ENCODE data around the gene EDC3.
"Not testable (repeated sequence)": the region's sequence is repeated elsewhere in the genome, so short reads cannot be mapped to it uniquely, and the experiment has no call there.

Gene EDC3

DNA sequence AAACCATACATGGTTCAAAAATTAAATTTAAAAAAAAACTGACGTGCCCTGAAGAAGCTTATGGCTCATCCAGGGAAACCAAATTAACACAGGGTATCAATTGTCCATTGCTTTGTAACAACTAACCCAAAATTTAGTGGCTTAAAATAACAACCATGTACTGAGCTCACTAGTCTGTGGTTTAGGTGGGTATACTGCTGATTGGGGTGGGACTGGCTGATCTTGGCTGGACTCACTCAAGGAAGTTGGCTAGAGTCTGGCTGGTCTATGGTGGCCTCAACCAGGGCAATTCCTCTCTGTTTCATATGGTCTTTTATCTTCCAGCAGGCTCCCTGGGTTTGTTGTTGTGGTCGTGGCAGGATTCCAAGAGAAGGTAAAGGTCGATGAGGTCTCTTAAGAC lies 14.1 kb upstream of the EDC3 start:
- no peak for DNase-seq

DNA sequence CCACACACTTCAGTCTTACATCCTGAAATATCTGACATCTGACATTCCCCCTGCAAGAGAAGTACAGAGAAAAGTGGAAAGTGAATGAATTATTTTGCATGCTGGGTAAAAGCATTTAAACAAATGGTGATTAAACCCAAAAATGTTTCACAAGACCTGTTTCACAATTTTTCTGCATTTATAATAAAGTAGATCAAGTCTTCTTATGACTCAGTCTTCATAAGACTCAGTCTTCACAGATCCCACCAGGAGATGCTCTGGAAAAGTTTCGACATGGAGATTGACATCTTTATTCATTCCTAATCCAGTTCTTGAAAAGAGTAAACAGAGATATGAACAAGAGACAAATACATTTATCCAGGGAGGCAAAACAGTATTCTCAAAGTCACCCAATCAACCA lies 13.2 kb upstream of the EDC3 start:
- DNase-seq = no peak

DNA sequence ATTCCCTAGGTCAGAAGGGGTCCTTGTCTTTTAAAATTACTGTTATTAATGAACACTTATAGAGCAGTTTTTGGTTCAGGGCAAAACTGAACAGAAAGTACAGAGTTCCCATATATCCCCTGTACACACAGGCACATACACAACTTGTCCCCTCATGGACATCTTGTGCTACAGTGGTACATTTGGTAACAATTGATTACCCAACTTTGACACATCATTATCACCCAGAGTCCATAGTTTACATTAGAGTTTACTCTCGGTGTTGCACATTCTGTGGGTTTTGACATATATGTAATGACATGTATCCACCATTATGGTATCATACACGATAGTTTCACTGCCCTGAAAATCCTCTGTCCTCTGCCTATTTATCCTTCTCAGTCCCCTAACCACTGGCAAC lies 984 bp upstream of the EDC3 start:
- DNase-seq = no peak

DNA sequence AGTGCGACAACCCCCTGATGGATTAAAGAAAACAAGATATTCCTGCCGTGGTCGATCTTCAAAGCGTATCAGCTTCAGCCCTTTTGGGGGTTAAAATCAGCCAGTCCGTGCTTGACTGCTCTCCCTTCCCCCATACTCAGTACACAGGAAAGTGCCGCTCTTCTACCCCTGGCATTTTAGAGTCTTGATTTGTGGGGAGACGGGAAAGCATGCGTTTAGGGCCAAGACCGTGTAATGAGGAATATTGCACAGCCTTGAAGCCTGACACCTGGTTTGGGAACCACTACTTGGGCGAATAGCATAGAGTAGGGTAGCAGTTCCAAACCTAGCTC lies 540 bp upstream of the EDC3 start:
- no peak for DNase-seq

DNA sequence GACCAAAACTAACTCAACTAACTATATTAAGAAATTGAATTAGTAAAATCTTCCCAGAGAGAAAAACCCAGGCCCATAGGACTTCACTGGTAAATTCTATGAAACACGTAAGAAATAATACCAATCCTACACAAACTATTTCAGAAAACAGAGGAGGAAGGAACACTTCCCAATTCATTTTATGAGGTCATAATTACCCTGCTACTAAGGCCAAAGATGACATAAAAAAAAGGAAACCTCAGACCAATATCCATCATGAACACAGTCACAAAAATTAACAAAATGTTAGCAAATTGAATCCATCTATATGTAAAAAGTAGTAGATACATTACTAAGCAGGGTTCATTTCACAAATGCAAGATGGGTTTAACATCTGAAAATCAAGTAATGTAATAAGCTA lies 3.5 kb downstream of the EDC3 start:
- DNase-seq = no peak

DNA sequence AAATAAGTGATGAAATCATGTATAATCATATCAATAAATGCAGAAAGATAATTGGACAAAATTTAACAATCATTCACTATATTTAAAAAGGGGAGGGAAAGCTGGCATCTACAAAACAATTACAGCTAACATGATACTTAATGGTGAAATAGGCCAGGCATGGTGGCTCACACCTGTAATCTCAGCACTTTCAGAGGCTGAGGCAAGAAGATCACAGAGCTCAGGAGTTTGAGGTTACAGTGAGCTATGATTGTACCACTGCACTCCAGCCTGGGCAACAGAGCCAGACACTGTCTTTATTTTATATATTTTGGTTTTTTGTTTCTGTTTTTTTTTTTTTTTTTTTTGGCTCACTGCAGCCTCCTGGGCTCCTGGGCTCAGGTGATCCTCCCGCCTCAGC lies 12.1 kb downstream of the EDC3 start:
- DNase-seq = no peak

DNA sequence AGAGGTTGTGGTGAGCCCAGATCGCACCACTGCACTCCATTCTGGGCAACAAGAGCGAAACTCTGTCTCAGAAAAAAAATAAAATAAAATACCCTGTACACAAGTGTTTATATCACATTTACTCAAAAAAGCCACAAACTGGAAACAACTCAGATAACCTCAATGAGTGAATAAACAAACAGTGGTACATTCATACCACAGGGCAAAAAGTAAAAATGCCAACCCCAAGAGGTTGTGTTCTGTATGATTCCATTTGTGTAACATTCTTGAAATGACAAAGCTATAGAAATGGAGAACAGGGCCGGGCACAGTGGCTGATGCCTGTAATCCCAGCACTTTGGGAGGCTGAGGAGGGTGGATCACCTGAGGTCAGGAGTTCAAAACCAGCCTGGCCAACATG lies 12.9 kb downstream of the EDC3 start:
- DNase-seq = no peak

DNA sequence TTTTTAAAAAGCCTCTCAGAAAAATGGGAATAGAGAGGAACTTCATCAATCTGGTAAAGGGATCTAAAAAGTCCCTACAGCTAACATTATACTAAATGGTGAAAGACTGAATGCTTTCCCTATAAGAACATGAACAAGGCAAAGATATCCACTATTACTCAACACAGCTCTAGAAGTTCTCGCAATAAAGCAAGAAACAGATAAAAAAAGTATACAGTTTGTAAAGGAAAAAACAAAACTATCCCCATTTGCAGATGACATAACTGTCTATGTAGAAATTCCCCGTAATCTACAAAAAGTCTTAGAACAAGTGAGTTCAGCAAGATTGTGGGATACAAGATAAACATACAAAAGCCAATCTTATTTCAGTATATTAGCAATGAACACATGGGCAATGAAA lies 15.4 kb downstream of the EDC3 start:
- no peak for DNase-seq

DNA sequence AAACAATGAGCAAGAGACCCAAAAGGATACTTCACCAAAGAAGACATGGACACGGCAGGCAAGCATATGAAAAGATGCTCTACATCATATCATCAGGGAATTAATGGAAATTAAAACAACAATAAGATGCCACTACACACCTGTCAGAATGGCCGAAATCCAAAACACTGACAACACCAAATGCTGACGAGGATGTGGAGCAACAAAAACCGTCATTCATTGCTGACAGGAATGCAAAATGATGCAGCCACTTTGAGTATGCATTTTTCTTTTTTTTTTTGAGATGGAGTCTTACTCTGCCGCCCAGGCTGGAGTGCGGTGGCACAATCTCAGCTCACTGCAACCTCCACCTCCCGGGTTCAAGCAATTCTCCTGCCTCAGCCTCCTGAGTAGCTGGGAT lies 19.0 kb downstream of the EDC3 start:
- DNase-seq = no peak

DNA sequence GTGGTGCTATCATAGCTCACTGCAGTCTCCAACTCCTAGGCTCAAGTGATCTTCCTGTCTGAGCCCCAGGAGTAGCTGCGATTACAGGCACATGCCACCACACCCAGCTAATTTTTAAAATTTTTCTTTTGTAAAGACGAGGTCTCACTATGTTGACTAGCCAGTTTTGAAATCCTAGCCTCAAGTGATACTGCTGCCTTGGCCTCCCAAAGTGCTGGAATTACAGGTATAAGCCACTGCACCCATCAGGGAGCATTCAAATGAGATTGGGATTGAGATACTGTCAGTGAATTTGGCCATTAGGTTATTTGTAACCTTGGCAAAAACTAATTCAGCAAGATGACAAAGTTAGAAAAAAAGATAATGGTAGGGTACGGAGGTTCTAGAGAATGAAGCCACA lies 21.7 kb downstream of the EDC3 start:
- no peak for DNase-seq

DNA sequence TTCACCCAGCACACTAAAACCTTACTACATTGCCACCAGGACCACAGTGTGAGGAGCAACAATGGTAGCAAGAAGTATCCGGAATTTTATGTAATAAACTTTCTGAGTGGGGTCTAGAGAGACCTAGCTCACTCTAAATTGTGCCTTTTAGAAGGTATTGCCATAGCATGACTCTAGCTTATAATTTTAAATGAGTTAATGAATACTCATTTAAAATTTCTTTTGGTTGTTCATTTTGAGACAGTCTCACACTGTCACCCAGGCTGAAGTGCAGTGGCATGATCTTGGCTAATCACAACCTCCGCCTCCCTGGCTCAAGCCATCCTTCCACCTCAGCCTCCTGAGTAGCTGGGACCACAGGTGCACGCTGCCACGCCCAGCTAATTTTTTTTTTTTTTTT lies 26.2 kb downstream of the EDC3 start:
- no peak for DNase-seq

DNA sequence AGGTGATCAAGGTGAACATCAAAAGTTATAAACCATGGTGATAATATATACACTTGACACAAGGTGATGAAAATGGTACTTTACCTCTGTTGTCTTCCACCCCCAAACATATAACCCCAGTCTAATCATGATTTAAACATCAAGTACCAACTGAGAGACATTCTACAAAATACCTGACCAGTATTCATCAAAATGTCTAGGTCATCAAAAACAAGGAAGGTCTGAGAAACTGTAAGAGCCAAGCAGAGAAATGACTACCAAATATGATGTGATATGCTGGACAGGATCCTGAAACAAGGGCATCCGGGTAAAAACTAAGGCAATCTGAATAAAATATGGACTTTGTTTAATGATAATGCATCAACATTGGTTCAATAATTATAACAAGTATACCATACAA lies 27.8 kb downstream of the EDC3 start:
- DNase-seq = no peak

DNA sequence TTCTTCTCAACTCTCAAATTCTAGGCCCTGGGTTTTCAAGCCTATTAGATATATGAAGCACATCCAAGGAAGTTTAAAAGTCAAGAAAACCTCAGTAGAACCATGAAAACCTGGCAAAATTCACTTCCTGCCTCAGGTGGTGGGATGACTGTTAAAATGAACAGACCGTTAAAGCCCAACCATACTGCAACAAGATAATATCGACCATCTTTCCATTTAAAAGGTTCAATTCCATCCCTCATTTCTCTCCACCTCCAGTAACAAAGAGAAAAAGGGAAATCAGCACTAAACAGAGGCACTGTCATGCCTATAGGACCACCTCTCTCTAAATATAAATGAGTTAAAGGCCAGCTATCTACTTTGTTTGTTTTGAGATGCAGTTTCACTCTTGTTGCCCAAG lies 31.2 kb downstream of the EDC3 start:
- DNase-seq = no peak

DNA sequence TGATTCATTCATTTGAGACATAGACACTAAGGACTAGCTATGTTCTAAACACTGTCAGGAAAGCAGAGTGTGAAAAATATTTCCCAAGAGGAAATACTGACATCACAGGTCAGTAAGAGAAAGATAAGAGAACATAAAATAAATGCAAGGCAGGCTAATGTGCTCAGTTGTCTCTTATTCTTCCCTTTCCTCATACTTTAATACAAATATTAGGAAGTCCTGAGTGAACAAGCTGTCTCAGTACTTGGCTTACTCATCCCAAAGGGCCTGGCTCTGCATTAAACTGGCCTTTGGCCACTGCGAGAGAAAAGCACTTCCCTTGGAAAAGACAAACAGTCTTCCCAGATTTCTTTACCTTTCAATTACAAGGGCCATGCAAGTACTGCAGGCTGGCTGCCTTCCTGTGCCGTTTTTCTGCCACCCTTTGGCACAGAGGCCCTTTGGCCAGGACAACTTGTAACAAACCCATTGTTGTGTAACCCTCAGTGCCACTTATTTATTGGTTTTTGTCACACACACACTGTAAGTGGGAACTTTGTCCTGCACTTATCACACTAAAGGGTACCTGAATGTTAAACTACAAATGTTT lies 31.7 kb downstream of the EDC3 start:
- no peak for DNase-seq

DNA sequence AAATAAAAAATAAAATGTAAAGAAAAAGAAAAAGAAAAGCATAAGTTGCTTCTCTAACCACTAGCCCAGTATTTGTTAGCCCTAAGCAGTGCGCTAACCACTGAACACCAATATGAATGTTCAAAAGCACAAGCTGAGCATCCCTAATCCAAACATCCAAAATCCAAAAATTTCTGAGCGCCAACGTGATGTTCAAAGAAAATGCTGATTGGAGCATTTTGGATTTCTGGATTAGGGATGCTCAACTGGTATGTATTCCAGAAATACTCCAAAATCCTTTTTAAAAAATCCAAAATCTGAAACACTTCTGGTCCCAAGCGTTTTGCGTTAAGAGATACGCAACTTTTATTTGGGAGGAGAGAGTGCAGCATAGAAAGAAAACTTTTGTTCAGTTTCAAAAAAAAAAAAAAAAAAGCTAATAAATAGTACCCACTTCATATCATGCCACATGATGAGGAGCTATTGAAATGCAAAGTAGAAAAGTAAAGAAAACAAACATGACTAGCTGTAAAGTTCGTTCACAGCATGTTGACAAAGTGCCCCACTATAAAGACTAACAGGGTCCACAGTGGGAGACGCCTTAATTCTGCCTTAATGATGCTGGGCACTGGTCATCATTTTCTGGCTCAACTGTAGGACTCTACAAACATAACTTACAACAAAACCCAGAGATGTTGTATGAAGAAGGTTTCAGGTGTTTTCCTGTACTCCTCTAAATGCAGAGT lies 32.4 kb downstream of the EDC3 start:
- no peak for DNase-seq

DNA sequence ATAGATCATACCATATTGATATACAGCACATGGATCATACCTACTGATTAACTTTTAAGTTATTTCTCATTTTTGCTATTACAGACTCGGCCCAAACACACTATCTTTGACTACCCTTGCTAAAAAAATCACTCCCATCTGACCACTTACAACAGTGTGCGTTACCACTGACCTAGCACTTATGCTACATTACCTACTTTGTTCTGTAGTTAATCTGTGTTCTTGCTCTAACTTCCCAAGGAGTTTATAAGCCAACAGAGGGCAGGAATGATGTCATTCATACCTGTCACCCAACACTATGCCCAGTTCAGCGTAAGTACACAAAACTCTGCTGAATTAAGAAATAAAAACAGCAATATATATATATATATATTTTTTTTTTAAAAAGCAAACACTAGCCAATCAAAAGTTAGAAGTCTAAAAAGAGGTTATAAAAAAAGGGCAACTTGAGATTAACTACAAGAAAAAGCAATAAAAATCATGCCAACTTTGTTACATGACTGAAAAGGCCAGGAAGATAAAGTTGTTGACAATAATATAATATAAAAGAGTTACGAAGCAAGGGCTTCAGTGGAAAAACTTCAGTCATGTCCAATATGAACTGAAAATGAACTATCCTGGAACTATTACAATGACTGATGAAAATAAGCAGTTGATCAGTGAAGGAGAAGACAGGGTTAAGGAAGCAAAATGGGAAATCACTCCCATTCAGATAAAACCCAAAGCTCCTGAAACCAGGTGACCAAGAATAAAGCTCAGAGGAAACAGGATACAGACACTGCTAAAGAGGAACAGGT lies 33.6 kb downstream of the EDC3 start:
- DNase-seq = no peak

DNA sequence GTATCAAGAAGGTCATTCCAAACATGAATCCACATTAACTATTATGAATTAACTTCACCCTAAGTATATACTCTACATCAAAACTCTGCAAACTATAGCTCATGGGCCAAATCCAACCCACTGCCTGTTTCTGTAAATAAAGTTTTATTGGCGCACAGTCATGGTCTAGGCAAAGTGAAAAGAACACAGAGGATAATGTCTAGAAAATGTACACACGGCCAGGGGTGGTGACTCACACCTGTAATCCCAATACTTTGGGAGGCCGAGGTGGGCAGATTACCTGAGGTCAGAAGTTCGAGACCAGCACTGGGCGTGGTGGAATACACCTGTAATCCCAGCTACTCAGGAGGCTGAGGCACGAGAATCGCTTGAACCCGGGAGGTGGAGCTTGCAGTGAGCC lies 34.5 kb downstream of the EDC3 start:
- DNase-seq = not testable (repeated sequence)

DNA sequence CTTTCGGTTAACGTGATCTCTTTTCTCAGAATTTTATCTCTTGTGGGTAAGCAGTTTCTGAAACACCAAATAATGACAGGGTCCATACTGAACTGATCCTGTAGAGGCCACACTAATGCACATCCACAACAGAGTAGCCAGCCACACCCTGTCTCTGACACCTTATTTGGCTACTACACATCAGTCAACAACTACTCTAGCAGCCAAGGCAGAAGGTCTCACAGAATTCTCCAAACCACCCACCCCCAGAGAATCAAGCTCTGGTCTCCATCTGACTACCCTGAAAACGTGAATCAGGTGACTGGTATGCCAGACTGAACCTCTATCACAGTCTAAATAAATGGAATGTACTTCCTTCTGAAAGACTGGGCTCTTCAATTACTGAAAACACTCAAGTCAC lies 38.0 kb downstream of the EDC3 start:
- no peak for DNase-seq

DNA sequence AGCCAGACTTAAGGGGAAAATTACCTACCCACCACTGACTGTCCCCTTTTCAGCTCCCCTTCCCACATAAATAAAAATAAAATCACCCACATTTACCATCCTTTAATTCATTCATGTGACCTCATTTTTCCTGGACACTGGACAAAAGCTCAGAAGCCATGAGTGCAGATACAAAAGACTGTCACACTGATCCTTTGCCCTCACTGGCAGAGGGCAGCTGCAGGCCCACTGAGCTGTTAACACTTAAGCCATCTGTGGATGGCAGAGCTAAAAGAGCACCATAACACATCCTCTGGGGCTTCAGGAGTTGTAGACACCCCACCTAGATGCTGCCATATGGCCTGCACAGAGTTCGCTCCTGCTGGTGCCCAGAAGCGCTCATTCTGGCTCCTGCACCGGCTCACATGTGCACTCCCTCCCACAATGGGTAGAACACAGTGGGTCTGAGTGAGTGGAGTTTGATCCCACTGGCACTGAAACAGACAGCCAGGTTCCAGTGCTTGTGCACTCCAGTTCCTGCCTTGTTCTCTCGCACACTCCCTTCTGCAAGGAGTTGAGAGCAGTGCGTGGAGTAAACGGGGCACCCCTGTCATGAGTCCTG lies 38.8 kb downstream of the EDC3 start:
- no peak for DNase-seq

DNA sequence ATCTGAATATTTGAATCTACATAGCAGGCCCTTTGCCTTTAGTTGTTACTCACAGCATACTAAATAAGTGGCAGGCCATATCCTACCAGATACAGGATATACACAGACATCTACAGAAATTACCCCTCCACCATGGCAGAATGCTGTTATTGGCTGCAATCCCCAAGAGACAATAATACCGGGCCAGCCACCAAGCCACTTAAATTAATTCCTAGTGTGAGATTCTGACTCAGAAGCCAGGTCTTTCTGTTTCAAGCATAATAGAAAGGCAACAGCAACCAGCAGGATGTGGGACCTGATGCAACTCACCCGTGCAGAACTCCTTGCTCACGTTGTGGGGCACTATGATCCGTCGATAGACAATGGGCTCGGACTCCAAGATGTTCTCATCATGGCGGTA lies 40.4 kb downstream of the EDC3 start:
- no peak for DNase-seq

DNA sequence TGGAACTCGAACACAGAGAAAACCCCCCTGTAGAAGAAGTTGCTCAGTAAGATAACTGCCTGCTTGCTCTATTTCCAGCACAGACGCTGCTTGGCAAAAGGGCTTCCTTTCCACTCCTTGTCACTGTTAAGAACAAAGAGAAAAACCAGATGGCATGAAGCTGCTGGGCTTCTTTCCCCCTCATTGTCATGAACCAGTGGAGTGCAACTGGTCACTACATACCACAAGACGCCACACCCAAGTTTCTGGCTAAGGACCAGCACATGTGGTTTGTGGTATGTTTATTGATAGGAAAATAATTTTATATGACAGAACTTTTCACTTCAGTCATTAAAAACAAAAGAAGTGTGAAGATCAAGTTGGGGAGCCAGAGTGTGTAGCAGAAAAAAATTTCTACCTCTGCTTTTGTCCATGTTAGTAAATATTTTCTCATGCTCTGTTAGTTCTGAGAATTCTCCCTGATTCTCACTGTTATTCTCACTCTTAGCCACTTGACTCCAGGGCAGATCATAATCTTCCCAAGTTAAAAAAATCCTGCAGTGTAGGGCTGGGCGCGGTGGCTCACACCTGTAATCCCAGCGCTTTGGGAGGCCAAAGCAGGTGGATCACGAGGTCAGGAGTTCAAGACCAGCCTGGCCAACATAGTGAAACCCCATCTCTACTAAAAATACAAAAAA lies 42.3 kb downstream of the EDC3 start:
- DNase-seq = no peak

DNA sequence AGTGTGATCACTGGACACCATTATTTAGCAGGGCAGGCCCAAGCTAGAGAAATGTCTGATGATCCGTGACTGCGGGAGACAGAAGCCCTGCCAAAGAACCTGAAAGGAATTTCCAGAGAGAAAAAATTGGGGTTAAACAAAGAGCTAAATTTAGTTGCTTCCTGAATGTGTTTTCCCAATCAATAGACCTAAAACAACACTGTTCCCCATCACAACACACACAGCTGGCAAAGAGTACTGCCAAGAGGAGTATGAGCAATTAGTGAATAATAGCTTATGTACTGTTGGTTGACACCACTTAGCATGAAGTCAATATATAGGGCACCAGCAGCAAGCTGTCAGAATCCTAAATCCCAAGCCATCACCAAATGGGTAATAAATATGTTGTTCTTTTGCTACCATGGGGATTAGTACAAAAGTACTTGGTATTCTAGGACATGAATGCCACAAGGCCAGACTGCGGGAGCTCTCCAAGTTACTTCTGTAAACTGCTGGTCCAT lies 44.5 kb downstream of the EDC3 start:
- DNase-seq = no peak

Measured in SHP77 treated with DMSO at 0.1 percent for 48 hours (cell line).